NCI-H510A treated with DMSO at 0.1 percent for 48 hours (cell line): ENCODE results near the gene TCTN1.
"Not testable (repeated sequence)": the region's sequence is repeated elsewhere in the genome, so short reads cannot be mapped to it uniquely, and the experiment has no call there.

Experiments
- DNase-seq: peaks from one replicate; lab custom pipeline; 2025; lab: John Stamatoyannopoulos, UW

The TCTN1 gene

GRCh38 chr12:110613771-110614684, at the start of gene TCTN1:
Gene TCTN1 (plus strand): TSS chr12:110614129. CDS start chr12:110614183, 54 bp downstream.
- DNase-seq = peak; percentile 97

GRCh38 chr12:110564471-110564991, 49.4 kb upstream of the TCTN1 start:
- no peak for DNase-seq

GRCh38 chr12:110565894-110566871, 47.7 kb upstream of the TCTN1 start:
- DNase-seq = no peak

- DNase-seq = no peak
Measured at GRCh38 chr12:110566993-110567392, 46.9 kb upstream of the TCTN1 start.

GRCh38 chr12:110568752-110569151, 45.2 kb upstream of the TCTN1 start:
- DNase-seq = no peak

GRCh38 chr12:110569838-110570237, 44.1 kb upstream of the TCTN1 start:
- DNase-seq = not testable (repeated sequence)

GRCh38 chr12:110570798-110571197, 43.1 kb upstream of the TCTN1 start:
- DNase-seq = not testable (repeated sequence)

GRCh38 chr12:110574044-110574443, 39.9 kb upstream of the TCTN1 start:
- no peak for DNase-seq

- not testable (repeated sequence) for DNase-seq
Measured at GRCh38 chr12:110574717-110575230, 39.2 kb upstream of the TCTN1 start.

- no peak for DNase-seq
Measured at GRCh38 chr12:110575326-110575725, 38.6 kb upstream of the TCTN1 start.

- DNase-seq = no peak
Measured at GRCh38 chr12:110576504-110576903, 37.4 kb upstream of the TCTN1 start.

GRCh38 chr12:110577864-110578693, 35.9 kb upstream of the TCTN1 start:
- no peak for DNase-seq

- no peak for DNase-seq
Measured at GRCh38 chr12:110578694-110579534, 35.0 kb upstream of the TCTN1 start.

GRCh38 chr12:110579535-110580253, 34.2 kb upstream of the TCTN1 start:
- no peak for DNase-seq

GRCh38 chr12:110581931-110582275, 32.0 kb upstream of the TCTN1 start:
- no peak for DNase-seq

GRCh38 chr12:110582276-110583136, 31.4 kb upstream of the TCTN1 start:
- DNase-seq = no peak

GRCh38 chr12:110583137-110584059, 30.5 kb upstream of the TCTN1 start, which contains the start of gene PPTC7:
Gene PPTC7 (minus strand): TSS chr12:110583318. CDS start chr12:110583031, 287 bp downstream.
- peak; percentile 85 for DNase-seq
